LoVo (cell line): ENCODE results near the gene CEACAM16.

Source experiments
- DNase-seq: peaks from one replicate; pipeline ENCODE4 v3.0.0-alpha.2; 2016; ENCODE audit warnings: low spot score

CEACAM16 gene

DNA sequence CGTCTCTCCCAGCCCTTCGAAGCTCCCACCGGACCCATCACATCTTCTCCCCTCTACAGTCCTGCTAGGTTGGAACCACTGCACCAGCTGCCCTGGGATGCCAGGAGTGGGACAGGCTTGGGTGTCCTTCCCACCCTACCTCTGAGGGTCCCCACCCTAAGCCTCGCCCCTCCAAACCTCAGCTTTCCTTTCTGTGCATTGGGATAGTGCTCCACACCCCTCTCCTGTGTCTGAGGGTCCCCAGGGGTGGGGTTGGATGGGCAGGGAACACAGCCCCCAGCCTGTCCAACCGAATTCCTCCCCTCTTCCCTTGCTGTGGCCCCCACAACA lies 47.6 kb downstream of the CEACAM16 start:
- DNase-seq, result no peak

DNA sequence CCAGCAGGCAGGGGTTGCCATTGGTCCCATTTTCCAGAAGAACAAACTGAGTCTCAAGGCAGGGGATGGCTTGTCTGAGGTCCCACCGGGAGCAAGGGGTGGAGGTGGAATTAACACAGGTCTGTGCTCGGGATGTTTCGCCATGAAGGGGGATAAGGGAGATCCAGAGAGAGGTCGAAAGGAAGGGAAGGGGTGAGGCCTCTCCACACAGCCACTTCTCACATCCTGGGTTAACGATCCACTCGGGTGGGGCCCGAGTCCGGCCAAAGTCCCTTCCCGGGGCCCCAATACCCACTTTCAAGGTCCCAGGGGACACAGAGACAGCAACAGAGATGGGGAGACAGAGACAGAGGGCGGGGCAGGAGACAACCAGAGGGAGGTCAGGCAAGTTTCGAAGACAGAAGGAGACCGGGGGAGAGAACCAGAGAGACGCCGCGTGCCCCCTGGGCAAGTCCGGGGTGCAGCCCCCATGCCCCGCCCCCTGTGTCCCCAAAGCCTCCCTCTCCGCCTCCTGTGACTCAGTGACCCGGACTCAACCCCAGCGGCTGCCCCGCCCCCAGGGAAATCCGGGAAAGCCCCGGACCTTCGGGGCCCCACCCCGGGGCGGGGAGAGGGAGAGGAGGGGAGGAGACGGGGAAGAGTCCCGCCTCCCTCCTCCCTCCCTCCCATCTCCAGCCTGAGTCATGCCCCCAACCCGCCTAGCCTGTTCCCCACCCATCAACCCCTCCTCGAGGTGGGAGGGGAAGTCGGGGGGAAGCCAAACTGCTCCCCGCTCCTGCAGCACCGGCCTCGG lies 48.2 kb downstream of the CEACAM16 start:
- peak; percentile 90 for DNase-seq

DNA sequence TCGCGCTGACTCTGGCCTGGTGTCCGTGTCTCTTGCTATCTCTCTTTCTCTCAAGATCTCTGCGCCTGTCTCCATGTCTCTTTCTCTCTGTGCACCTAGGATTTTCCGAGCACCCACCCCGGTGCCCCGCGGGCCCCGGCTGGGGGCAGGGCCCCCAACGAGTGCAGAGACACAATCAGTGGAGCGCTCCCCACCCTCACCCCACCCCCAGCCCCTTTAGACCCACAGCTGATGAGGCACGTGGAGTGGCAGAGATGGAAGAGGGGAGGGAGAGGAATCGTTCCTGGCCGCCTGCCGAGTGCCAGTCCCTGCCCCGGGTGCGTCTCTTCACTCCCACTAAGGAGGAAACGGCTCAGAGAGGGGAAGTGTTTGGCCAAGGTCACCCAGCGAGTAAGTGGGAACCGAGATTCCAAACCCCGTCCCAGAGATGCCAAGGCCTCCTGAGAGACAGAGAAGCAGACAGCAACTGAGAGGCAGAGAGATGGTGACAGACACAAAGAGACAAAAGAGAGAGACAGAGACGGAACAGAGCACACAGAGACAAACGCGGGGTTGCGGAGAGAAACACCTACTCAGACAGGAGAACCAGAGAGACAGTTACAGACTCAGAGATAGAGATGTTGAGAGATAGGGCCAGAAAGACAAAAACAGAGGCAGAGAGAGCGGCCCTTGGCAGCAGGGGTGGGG lies 48.9 kb downstream of the CEACAM16 start:
- DNase-seq, result peak; percentile 65

DNA sequence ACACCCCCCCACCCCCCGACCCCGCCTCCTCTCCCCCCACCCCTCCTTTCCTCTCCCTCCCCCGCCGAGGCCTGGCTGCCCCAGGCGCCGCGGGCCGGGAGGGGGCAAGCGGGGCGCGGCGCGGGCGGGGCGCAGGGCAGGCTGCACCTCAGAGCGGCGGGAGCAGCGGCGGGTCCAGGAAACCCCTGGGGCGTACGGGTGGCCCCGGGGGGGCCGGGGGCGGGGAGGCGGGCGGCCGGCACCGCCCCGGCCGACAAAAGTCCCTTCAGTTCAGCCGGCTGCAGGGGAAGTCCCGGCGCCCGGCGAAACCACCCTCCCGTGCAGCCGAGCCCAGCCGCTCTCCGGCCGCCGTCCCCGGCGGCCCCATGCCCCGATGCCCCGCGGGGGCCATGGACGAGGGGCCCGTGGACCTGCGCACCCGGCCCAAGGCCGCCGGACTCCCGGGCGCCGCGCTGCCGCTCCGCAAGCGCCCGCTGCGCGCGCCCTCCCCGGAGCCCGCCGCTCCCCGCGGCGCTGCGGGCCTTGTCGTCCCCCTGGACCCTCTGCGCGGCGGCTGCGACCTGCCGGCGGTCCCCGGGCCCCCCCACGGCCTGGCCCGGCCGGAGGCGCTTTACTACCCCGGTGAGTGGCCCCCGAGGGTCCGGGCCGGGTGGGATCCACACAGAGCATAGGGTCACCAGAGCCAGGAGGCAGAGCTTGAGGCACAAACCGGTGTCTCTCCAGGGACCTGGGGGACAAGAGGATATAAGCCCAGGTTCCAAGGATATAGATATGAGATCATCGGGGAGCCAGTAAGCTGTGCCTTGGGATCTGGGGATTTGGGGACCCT lies 49.7 kb downstream of the CEACAM16 start, which contains the start of gene BCL3:
Gene BCL3 (plus strand): TSS at position 283 of the 829 bp plus-strand sequence. CDS start 83 bp downstream, at position 366.
- DNase-seq, result peak; percentile 73

DNA sequence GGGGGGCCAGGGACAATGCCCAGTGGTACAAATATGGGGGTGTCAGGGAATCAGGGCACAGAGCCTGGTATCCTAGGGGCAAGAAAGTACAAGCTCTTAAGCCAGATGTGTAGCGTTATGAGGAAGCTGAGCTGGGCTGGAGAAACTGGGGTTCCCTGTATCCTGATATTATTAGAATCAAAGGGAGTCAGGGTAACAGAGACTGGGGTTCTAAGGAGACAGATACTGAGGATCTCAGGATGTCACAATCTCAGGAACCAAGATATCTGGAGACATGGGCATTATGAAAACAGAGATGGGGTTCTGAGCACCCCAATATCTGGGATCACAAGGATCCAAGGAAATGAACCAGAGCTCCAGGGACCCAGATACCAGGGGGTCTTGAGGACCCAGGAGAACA lies 50.3 kb downstream of the CEACAM16 start:
- no peak for DNase-seq

DNA sequence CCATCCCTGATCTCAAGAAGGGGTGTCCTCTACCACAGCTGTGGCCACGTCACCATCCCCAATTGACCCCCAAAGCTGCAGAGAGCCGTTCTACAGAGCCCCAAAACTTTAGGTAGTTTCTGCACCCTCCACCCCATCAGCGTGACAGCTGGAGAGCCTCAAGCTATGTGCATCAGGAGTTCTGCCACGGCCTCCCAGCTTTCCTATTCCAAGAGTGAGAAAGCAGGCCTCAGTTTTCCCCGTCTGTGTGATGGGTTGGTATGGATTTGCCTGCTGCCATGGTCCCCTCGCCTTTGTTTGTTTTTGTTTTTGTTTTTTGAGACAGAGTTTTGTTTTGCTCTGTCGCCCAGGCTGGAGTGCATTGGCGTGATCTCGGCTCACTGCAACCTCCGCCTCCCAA lies 51.0 kb downstream of the CEACAM16 start:
- no peak for DNase-seq

DNA sequence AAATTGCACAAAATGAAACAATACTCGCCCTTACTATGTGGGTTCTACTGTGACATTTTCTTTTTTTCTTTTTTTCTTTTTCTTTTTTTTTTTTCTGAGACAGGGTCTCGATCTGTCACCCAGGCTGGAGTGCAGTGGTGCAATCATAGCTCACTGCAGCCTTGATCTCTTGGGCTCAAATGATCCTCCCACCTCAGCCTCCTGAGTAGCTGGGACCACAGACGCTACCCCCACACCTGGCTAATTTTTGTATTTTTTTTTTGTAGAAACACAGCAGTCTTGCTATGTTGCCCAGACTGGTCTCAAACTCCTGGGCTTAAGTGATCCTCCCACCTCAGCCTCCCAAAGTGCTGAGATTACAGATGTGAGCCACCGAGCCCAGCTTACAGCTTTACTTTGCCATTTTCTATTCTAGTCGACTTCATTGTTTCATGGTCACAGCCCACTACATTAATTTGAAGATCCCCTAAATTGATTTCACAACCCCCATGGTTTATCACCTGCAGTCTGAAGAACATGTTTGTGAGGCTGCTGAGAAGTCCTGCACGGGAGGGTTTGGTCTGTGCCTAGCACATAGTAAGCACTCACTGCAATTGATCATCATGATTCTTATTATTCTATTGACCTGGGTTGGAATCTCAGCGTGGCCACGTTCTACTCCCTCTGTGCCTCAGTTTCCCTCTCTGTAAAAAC lies 53.3 kb downstream of the CEACAM16 start:
- no peak for DNase-seq

DNA sequence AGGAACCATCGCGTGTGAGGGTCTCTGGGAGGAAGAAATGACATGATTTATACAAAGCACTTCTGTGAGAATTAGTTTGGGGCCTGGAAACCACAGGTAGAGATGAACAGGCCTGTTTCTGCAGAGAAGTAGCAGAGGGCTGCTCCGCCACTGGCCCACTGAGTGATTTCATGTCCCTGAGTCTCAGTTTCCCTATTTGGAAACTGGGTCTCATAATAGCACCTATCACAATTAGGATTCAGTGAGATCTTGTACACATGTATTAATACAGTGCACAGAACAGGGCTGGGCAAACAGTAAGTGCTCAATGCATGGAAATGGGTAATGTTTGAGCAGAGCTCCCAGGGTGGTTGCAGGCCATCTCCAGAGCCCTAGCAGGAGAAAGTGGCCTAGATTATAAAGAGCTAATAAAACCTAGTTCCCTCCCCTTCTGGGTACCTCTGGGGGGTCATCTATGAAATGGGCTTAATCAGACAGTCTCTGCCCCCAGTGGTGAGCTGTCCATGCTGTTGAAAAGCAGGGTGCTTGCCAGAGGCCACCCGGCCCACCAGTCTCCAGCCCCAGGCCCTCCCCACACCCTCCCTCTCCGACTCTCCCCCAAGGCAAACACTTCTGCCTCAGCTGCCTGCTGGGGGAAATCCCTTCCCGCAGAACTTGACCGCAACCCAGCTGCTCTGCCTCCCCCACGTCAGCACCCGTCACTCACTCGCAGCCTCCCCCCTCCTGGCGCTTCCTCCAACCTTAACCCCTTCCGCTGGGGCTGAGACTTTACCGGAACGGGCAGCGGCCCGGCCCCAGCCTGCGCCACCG lies 54.1 kb downstream of the CEACAM16 start:
- DNase-seq, result no peak

DNA sequence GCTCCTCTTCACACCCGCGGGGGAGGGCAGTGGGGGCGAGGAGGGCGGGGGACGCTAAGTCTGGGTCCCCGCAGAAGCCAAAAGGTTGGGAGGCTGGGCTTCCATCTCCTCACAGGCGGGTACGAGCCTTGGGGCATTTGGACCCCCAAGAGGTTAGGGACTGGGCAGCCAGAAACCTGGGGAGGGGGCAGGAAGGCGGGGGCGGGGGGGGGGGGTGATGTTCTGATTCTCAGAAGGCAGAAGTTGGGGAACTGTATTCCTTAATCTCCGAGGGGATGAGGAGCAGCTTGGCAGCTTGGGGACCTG lies 54.6 kb downstream of the CEACAM16 start:
- no peak for DNase-seq

DNA sequence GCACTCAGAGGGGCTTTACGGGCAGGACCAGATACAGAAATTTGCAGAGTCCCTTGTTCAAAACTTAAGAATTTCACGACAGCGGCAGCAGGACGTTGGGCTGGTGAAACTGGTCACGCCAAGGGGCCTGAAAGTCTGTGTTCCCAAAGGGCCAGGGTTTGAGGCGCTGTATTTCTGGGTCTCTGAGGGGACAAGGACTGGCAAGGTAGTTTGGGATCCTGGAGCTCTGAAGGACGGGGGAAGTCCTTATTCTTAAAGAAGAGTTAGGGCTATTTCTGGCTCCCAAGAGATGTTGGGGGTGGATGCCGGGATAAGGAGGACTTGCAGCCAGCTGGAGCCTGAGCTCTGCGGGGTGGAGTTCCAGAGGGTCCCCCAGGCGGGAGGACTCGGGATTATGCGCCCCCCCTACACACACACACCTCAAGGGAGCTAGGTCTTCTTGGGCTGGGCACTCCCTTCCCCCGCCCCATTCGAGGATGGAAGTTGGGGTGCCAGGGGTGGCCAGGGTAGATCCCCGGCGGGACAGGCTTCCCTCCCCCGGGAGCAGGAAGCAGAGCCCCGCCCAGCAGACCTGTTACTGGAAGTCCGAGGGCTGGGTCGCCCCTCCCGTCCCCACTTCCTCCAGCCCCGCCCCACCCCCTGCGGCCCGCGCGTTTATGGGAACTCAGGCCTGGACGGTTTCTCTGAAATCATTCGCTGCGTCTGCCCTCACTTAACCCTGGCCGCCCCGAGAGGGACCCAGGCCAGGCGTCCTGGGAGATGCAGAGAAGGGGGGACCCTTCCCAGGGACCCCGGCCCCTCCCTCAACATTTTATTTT lies 55.2 kb downstream of the CEACAM16 start:
- DNase-seq, result peak; percentile 62

DNA sequence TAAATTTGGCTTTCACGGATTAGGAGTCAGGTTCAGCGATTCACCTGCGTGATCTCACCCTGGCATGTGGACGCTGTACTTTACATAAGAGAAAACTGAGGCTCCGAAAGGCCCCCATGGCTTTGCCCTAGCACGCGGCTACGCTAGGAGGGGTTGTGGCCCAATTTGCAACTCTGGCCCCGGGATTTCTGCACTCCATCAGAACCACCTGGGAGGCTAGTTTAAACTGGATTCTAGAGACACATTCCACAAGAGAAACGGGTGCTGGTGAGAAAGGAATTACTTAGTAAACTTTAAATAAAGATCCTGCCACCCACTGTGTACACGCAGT lies 55.8 kb downstream of the CEACAM16 start:
- DNase-seq, result no peak

DNA sequence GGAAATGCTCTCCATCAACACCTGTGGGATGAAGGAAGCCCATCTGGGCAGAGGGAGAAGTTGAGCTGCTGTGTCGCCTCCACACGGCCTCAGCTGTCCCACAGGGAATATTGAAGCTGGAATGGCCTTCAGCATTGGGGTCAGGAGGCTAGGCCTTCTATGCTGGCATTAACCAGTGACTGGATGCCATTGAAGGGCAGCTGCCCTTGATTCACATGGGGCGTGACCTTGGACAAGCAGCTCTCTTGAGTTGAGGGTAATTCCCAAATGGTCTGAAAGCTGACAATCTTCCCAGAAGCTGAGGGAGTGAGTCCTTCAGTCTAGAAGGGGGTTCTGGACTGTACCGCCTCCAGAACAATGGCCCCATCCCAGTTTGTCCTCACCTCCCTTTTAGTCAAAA lies 56.3 kb downstream of the CEACAM16 start:
- no peak for DNase-seq

DNA sequence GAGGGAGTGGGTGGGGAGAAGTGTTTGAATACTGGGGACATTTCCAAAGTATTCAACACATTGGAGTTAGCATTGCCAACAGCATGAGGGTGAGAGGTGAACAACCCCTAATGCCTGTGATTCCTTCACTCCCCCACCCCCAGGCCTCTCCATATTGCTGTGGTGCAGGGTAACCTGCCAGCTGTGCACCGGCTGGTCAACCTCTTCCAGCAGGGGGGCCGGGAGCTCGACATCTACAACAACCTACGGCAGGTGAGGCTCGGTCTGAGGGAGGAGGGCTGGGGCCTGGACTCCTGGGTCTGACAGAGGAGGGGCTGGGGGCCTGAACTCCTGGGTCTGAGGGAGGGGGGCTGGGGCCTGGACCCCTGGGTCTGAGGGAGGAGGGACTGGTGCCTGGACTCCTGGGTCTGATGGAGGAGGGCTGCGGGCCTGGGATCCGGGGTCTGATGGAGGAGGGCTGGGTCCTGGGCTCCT lies 57.2 kb downstream of the CEACAM16 start:
- DNase-seq, result no peak

DNA sequence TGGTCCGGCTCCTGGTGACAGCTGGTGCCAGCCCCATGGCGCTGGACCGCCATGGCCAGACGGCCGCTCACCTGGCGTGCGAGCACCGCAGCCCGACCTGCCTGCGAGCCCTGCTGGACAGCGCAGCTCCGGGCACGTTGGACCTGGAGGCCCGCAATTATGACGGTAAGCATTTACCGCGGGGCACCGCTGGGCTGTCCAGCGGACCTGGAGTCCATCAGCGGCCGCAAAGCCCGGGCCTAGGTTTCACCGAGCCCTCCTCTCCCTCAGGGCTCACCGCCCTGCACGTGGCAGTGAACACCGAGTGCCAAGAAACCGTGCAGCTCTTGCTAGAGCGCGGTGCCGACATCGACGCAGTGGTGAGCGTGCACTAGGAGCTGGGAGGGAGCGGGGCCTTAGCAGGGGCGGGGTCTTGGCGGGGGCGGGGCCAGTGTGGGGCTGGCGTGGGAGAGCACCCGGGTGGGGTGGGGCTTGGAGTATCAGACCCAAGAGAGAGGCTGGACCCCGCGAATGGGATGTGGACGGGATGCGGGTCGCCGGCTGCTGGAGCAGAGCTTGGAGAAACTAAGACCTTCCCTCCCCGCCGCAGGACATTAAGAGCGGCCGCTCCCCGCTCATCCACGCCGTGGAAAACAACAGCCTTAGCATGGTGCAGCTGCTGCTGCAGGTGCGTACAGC lies 58.2 kb downstream of the CEACAM16 start:
- no peak for DNase-seq

DNA sequence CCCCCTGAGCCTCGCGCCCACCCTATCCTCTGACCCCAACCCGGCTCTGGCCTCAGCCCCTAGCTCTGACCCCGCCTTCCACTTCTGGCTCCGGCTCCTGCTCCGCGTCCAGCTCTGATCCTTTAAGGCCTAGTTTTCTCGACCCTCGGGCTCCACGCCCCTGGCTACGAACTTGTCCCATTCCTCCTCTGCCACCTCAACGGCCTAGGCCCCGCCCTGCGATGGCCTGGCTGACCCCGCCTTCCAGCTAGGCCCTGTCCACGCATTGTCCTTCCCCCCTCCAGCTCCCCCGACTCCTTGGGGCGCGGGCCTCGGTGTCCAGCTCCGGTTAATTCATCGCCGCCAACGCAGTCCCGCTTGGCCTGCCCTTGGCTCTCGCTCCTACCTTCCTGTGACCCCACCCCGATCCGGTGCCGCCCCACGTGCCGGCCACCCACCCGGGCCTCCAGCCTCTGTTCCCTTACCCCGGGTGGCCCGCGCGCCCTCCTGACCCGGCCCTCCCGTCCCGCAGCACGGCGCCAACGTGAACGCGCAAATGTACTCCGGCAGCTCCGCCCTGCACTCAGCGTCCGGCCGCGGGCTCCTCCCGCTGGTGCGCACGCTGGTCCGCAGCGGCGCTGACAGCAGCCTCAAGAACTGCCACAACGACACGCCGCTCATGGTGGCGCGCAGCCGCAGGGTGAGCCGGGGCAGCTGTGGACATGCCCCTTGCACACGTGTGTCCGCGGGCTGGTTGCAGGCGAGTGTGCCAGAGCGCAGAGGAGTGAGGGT lies 59.0 kb downstream of the CEACAM16 start:
- DNase-seq, result no peak

DNA sequence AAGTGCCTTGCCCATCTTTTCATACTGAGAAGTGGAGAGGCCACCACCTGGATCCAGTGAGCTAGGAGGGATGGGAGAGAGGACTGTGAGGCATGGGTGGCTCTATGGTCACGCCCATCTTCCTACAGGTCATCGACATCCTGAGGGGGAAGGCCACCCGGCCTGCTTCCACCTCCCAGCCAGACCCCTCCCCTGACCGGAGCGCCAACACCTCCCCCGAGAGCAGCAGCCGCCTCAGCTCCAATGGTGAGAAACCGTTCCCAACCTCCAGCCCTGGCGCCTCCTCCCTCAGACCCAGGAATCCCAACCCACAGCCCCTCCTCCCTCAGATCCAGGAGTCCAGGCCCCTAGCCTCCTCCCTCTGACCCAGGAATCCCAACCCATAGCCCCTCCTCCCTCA lies 59.6 kb downstream of the CEACAM16 start:
- no peak for DNase-seq

DNA sequence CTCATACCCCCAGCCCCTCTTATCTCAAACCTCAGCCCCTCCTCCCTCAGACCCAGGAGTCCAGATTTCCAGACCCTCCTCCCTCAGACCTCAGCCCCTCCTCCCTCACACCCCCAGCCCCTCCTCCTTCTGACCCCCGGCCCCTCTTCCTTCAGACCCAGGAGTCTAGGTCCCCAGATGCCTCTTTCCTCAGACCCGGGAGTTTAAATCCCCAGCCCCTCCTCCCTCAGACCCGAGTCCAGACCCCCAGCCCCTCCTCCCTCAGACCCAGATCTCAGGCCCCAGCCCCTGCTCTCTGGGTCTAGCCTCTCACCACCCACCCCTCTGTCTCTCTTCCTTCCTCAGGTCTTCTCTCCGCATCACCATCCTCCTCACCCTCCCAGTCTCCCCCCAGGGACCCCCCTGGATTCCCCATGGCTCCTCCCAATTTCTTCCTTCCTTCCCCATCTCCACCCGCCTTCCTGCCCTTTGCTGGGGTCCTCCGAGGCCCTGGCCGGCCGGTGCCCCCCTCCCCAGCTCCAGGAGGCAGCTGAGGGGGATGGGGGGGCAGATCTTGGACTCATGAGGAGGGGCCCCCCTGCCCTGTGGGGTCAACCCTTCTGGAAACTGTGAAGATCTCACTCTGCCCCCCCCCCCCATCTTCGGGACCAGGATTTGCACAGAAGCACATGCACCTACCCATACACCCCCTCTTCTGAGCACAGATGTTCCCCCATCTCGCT lies 60.3 kb downstream of the CEACAM16 start:
- DNase-seq, result no peak
